ENCODE data around the gene LRRC7.

Gene LRRC7

GRCh38 chr1:69638673-69639072 lies 71.0 kb downstream of the LRRC7 start:
- H3K4me3 ChIP-seq (ENCODE audit: low read depth, low read length), result no peak overlapping the region
- TF ChIP-seq CTCF (conservative IDR thresholded peaks at IDR 0.05; ENCODE audit: low read depth, low read length), result no peak
- no peak for DNase-seq (ENCODE audit: low read depth)

GRCh38 chr1:69639159-69639558 lies 71.4 kb downstream of the LRRC7 start:
- TF ChIP-seq CTCF (conservative IDR thresholded peaks at IDR 0.05; ENCODE audit: low read depth, low read length), result no peak
- no peak for DNase-seq (ENCODE audit: low read depth)
- no peak overlapping the region for H3K4me3 ChIP-seq (ENCODE audit: low read depth, low read length)

GRCh38 chr1:69643266-69643665 lies 75.5 kb downstream of the LRRC7 start:
- no peak overlapping the region for H3K4me3 ChIP-seq (ENCODE audit: low read depth, low read length)
- TF ChIP-seq CTCF (conservative IDR thresholded peaks at IDR 0.05; ENCODE audit: low read depth, low read length), result no peak
- no peak for DNase-seq (ENCODE audit: low read depth)

- H3K4me3 ChIP-seq (ENCODE audit: low read depth, low read length), result no peak overlapping the region
- no peak for DNase-seq (ENCODE audit: low read depth)
- TF ChIP-seq CTCF (conservative IDR thresholded peaks at IDR 0.05; ENCODE audit: low read depth, low read length), result no peak
Measured at GRCh38 chr1:69645477-69645876, 77.8 kb downstream of the LRRC7 start.

GRCh38 chr1:69648486-69648885 lies 80.8 kb downstream of the LRRC7 start:
- no peak overlapping the region for H3K4me3 ChIP-seq (ENCODE audit: low read depth, low read length)
- no peak for TF ChIP-seq CTCF (conservative IDR thresholded peaks at IDR 0.05; ENCODE audit: low read depth, low read length)
- DNase-seq (ENCODE audit: low read depth), result peak; percentile 38

- no peak for TF ChIP-seq CTCF (conservative IDR thresholded peaks at IDR 0.05; ENCODE audit: low read depth, low read length)
- H3K4me3 ChIP-seq (ENCODE audit: low read depth, low read length), result no peak overlapping the region
- DNase-seq (ENCODE audit: low read depth), result no peak
Measured at GRCh38 chr1:69649383-69649990, 81.8 kb downstream of the LRRC7 start.

- TF ChIP-seq CTCF (conservative IDR thresholded peaks at IDR 0.05; ENCODE audit: low read depth, low read length), result no peak
- DNase-seq (ENCODE audit: low read depth), result no peak
- no peak overlapping the region for H3K4me3 ChIP-seq (ENCODE audit: low read depth, low read length)
Measured at GRCh38 chr1:69650779-69651178, 83.1 kb downstream of the LRRC7 start.

Data from choroid plexus epithelial cell (primary cell).